Measurements from ENCODE around the gene GRID1. TPM values are rescaled to one million over a fixed set of nuclear protein-coding genes. Genes with fewer than 3 reads are reported as not detected.
A peak's percentile ranks its signal among the peaks of the same experiment; 100 is the strongest.

Gene GRID1
- total RNA-seq, 1 donor from 2014 or later, result 16.5 TPM

DNA sequence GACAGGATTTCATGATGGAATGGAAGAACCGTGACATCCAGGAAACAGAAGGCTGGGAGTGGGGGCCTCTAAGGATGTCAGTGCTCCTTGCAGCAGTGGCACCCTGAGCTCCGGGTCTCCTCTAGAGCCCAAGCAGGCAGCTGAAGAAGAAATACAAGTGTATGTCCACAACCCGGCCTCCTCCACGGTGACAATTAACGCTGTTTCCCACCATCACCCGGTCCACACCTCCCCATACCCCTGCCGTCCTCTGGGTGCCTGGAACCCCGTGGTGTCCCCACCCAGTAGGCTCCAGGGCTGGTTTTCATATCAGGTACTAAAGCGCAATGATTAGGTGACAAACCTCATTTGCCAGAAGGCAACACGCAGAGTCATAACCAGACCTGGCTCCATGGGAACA lies 30.3 kb downstream of the GRID1 start:
- DNase-seq, result no peak

DNA sequence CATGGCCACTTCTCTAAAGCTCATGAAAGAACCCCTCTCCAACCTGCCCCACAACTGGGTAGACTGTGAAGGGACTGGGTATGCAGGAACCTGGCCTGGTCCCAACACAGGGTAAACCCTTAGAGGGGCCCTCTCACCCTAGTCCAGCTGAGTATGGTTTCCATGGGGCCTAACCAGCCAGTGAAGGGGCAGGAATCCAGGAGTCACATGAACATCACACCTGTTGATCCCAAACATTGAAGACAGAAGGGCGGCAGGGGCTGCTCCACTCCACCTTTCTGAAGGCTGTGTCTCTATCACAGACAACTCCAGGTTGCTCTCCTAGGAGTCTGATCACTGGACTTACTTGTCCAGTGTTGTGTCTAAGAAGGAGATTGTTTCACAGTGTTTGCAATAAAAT lies 30.8 kb downstream of the GRID1 start:
- no peak for DNase-seq

DNA sequence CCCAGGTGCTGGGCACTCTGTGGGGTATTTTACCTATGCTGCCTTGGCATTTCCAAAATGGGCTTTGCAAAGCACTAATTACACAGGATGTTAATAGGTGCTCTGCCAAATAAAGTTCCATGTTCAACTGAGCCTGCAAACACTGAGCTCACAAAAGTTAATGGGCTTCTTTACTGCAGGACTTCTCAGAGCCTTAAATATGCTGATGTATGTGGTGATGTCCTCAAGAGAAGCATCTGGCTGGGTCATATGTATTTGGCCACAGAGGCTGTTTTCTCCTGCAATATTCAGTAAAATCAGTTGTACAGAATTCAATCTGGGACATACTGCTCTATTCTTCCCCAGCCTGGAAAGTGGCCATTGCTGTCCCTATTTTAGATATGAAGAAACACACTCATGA lies 31.3 kb downstream of the GRID1 start:
- no peak for DNase-seq

DNA sequence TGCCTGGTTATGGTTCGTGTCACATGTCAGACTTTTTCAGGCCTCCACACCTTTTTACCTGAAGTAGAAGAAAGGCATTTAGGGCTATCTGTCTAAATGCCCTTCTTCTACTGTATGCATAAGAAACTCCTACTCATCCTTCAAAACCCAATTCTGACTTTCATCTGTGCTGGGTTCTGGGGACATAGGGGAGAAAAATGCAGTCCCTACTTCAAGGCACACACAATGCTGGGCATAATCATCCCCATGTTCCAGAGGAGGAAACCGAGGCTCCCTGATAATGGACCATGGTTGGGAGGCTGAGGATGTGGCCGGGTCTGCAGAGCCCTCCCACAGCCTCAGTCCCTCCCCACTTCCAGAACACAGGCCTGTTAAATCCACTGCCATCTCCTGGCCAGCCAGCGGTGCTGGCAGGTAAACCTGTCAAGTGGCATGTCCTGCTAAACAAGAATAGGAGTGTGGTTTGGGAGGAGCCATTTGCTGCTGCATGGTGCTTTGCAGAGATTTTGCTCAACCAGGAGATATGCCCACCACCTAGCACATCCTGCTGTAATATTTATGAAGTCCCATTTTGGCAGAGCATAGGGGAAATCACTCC lies 32.0 kb downstream of the GRID1 start:
- DNase-seq, result no peak

DNA sequence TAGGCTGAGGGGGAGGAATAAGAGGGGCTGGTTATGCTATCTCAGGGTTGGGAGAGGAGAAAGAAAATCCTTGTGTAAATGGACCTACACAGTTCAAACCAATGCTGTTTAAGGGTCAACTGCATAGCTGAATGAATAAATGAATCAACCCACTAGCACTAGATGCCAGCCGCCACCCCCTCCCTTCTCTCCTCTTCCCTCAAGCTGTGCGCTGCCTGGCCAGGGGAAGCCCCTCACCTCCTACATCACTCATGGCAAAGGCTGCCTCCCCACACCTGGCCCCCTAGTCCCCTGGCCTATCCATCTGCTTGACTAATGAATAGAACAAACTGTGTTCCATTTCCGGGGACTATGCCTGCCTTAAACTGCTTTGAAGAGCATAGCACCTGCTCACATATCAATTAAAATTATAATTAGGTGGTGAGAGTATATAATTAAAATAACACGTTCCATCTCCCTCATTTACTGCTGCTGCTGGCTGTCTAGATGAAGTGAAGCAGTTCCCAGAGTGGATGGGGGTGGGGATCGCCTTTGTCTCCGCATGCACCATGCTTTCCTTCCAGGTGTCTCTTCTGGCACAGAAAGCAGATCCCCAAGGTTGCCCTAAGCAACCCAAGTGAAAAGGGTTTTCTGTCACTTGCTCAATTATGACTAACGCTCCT lies 32.6 kb downstream of the GRID1 start:
- no peak for DNase-seq

DNA sequence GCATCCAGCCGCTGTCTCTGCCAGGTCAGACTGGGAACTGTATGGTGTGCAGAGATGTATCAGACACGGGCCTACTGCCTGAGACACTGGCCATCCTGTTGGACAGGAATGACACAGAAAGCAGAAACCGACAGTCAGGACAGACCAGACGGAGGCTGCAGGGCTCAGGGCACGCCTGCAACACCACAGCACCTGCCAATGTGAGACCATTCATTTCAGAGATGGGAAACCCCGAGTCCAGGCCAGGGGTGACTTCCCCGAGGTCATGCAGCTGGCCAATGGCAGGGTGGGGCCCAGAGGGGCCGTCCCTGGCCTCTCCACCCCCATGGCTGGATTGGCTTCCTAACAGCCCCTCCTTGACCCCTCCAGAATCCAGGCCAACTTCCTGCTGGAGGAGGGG lies 34.7 kb downstream of the GRID1 start:
- DNase-seq, result no peak

DNA sequence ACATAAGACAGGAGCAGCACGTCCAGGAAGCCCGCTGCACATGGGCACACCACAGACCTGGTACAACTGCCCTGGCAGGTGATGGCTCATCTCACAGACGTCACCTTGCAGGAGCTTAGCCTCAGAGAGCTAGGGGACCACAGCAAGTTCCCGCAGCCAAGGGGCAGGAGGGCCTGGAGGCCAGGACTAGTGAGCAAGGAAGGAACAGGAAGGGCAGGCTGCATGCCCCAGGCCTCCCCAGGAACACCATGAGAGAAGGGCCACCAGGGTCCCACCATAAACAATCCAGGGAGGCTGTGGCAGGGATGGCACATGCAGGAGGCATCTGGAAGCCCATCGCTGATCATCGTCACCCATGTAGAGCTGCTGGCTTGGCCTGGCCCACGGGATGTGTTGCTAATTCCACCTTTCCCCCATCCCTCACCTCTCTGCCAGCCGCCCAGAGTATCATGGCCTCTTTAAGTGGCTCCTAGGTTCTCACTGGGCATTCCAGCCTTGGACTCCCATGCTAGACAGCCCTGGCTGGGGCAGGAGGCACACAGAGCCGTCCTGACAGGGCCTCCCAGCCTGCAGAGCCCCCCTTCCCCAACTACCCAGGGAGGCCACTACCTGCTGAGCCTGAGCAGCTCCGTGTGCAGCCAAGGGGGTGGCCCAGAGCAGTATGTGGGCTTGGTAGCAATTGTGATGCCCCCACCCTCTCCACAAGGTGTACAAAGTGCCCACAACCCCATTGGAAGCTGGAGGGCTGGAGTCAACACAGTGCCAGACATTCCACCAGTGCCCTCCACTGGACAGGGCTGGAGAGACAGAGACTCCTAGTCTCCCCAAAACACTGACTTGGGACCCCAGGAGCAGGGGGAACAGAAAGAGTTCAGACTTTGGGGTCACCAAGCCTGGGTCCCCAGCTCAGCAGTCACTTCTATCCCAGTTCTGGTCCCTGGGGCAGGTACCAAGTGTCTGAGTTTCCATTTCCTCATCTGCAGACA lies 35.5 kb downstream of the GRID1 start:
- no peak for DNase-seq

DNA sequence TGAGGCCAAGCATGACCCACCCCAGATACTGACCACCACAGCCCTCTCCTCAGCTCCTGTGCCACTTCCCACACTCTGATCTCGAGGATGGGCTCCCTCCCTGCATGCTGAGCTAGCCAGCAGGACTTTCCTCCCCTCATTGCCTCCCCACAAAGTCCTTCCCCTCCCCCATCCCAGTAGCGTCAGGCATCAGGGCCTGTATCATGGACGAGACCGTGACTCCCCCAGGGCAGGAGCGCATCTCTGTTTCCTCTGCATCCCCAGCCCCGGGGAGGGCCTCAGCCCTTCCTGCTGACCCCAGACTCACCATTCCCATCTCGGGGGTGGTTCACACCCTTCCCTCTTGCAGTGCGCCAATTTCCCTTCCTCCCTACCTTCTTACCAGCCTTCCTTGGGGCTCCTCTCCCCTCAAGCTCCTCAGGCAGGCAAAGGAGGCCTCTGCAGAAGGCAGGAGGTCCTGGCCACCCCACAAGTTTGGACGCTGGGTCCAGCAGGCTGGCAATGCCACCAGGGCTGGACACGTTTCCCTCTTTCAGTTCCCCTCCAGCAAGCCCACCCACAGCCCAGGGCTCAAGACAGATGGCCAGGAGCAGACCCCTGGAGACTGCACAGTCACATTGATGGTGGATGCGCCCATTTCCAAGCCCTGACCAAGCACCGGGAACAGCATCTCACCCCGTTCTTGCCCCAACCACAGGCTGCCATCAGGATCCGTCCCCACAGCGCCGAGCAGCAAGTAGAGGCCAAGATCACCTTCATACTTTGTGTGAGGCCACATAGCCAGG lies 36.5 kb downstream of the GRID1 start:
- no peak for DNase-seq

DNA sequence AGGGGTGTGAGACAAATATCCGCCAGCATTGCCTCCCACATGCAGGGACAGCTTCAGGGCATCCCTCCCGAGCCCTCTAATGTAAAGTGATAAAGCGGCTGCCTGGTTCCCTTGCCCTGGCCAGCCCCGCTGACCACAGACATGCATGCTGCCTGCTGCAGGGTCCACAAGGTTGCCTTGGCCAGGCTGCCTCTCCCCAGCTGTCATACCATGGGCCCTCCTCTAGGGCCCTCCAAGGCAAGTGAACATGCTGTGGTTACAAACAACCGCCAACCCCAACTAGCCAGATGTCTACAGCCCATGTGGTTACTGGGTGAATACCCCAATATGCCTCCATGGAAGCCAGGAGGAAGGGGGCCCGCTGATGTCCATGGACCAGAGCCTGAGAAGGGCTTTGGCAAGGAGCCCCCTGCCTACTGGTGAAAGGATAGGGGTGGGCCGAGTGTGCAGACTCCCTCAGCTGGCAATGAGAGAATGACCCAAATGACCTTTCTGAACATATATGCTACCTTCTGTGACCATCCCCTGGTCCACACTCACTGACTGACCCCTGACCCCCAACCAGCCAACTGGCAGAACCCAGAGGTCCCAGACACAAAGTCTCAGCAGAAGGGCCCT lies 37.4 kb downstream of the GRID1 start:
- no peak for DNase-seq

DNA sequence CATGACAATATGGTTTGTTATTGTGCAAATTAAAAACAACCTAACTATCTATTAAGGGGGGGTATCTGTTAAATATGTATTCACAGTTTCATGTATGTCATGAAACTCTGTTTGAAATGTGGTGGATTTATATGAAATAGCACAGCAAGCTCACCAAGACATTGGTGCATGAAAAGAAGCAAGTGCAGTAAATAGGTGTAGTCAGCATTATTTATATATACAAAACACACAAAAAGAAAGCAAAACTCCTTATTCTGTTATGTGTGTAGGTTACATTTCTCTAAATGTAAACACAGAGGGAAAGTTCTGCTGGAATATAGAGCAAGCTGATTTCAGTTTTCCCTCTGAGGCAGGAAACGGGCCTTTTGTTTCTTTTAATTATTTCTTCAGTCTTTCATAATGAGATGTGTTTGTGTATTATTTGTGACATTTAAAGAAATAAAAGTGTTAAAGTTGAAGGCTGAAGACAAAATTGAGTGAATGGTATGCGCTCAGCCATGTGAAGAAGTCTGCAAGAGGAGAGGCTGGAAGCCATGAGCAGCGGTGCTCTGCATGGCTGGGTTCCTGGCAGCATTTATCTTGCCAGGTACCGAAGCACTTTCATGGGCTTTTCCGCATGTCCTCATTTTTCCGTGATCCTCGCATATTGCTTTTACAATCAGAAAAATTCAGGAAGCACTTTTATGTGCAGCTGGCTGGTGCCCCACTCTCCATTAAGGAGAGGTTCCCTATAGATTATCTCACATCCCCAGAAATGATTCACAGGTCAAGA lies 38.5 kb downstream of the GRID1 start:
- no peak for DNase-seq

DNA sequence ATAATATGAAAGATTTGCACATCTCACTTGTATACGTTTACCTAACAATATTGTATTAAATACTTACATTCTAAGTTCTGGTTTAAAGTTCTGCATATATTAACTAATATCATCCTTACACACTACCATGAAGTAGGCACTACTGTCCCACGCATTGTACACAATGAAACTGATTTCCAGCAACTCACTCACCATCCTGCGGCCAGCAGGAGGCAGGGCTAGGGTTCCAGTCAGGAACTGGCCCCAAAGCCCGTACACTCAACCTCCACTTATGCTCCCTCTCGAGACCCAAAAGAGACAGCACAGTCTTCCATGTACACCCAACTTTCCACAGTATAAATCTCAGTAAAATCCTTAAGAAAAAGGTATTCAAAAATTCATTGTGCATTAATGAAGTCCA lies 41.4 kb downstream of the GRID1 start:
- no peak for DNase-seq

DNA sequence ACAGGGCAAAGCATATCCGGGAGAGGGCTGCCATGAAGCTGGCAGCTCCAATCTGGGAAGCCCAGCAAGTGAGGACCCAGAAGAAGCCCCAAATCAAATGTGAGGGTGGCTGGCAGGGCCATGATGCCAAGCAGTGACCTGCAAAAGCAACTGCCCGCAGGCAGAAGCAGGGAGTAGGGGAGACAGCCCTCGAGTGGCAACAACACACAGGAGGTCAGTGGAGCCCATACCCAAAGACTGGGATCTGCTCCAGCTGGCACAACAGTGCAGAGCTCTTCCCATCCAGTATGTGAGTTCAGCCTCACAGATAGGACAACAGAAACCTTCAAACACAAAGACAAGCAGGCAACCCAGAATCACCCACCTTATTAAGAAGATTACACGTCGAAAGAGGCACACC lies 45.0 kb downstream of the GRID1 start:
- no peak for DNase-seq

DNA sequence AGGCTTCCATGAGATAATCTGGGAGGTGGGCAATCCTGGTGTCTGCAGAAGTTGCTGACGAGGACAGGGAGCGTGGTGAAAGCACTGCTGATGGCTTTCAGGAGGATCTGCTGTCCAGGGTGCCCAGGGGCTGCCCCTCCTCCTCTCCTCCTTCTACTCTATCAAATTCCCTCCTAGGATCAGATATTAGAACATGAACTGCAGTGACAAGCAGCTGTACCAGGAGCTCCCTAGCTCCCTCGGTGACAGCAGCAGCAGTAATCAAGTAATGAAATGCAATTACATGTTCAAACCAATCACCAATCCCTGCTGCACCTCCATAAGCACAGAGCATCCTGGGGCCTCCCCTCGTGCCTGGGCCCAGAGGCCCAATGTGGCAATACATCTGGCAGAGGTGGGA lies 46.9 kb downstream of the GRID1 start:
- DNase-seq, result no peak

DNA sequence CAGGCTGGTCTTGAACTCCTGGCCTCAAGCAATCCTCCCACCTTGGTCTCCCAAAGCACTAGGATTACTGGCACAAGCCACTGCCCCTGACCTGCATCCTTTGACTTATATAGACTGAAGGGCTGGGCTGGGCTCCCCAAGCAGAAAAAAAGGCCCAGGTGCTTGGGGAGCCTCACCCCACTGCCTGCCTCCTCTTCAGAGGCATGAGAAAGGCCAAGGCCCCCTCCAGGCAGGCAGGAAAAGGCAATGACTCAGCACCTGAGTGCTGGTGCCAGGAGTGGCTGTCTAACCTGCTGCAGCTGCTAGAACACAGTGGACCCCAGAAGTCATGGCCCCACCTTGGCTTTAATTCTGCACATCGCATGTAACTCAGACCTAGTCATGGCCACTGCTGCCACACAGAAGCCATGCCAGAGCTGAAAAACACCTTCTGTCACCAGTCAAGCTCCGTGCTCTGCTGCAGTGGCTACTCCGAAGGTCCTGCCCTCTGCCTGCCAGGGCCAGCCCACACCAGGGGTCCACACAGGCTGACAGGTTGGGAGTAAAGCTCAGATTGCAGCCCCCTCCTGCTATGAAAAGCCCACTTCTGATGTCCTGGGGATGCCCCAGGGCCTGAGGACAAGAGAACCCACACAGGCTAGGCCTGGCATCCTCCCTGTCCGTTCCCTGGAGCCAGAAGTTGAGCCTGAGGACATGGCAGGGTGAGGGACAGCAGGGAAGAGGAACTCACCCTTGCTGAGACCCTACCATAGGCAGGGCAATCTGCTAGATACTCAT lies 48.5 kb downstream of the GRID1 start:
- no peak for DNase-seq

DNA sequence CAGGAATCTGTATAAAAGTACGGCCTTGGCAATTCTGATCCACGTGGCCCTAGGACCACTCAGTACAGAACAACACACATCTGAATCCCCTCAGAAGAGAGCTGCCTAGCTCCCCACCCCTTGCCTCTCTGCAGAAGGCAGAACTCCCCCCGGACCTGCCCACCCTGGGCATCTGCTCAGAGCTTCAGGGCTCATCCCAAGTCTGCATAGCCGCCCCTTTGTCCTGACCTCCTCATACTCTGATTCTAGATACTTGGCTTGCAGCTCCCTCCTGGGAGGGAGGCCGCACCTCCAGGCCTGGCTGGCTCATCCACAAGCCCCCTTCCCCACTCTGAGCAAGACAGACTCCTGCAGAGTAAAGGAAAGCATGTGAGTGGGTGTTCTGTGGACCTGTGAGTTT lies 49.6 kb downstream of the GRID1 start:
- no peak for DNase-seq

DNA sequence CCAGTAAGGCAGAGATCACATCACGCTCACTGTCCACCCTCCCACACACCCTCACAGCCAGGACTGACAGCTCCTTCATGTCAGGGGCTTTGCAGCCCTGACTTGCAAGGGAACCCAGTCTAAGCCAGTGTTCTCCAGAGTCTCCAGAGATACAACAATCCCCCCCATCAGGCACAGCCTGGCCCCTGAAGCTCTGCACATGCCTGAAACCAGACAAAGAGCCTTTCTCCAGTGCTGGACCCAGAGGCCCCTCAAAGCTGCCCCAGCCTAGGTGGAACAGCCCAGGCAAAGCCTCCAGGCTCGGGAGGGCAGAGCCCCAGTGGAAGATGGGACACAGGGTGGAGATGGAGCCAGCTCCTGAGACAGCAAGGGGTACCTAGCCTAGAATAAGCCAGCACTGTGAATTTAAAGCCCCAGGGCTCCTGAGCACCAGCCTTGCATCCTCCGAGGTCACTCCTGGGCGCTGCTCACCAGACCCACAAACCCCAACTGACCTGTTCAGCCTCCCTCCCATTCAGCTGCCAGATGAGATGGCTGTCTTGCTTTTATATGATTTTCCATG lies 50.2 kb downstream of the GRID1 start:
- DNase-seq, result no peak

DNA sequence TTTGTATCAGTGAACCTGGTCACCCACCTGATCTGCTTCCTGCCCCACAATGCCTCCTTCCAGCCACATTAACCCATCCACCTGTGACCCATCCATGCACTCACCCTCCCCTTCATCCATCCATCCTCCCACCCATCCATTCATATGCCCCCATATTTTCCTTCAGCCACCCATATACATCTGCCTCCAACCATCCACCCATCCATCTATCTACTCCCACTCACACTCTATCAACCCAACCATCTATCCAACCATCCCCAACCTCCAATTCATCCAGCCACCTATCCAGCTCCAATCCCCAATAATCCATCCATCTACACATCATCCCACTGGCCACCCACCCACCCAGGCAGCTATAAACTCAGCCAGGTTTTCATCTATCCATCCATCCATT lies 51.0 kb downstream of the GRID1 start:
- no peak for DNase-seq

DNA sequence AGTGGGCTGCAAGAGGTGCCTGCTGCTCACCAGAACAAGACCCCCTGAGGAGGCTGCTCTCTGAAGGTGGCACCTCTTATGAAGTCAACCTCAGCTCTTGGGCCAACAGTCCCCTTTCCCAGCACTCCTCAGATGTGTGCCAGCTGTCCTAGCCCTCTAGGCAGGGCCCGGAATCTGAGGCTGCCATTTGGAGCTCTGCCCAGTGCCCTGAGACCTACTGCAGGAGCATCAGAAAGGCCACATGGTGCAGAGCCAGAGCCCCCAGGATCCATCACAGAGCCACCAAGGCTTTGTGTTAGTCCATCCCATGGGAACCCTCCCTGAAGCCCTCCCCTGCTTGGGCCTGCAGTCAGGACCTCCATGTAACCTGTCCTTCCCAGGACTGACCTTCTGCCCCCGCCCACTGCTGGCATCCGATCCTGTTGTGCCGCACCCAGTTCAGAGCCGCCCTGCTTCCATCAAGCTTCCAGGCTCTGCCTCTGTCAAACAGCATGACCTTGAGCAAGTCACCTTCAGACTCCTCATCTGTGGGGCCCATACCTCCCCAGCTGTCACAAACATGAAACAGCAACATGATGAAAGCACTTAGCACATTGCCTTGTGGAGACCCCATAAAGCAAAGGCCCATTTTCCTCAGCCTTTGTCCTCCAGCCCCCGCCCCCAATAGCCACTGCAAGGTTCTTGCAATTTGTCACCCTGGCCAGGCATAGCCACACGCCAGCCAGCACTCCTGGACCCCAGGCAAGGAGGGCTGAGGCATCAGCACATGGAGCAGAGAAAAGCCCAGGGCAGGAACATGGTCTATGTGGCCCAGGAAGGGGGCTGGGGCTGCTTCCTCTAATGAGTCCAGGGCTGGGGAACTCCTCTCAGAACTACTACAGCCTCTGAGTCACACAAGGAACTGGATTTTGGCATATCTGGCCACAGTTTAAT lies 51.7 kb downstream of the GRID1 start:
- no peak for DNase-seq

DNA sequence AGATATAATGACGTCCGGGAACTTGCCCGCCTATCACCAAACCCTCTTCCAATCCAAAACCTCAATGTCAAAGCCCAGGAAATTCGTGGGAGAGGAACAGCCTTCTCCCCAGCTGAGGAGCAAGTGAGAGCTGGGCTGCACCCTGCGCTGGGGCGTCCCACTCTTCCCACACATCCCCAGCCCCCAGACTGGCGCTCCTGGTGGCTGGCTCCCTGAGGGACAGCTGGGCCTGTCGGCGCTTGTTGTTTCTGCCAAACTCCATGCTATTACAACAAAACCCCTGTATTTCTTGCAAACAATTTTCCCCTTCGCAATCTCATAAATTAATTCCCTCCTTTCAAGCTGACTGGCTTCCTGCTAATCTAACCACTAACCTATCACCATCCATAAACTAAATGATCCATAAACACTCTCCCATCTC lies 53.0 kb downstream of the GRID1 start:
- DNase-seq, result peak; percentile 21
